PC-3 (cell line): ENCODE data around the gene TPRX1. TPM values are rescaled to one million over a fixed set of nuclear protein-coding genes. Genes with fewer than 3 reads are reported as not detected.

Source experiments
- ATAC-seq: fragments of 200-7000 bp; cut with Tn5 transposase; 2 replicates; pipeline ENCODE4 v1.9.1; 2020; ENCODE audit warnings: mild to moderate bottlenecking, moderate library complexity
- BruUV-seq: library from RNA; stranded (reverse); fragments of 400-500 nt; replicated peaks from 2 replicates; lab custom pipeline; 2021; lab: Mats Ljungman, UMichigan
- CTCF ChIA-PET: fragments of 300-600 bp; sonication (Branson Sonifier 250); formaldehyde crosslinking; loops from one replicate; lab custom pipeline; 2022; ENCODE audit warnings: antibody characterized with exemption; lab: Charles Lee
- POLR2A ChIA-PET: fragments of 300-600 bp; sonication (Branson Sonifier 250); formaldehyde crosslinking; loops from one replicate; lab custom pipeline; 2022; ENCODE audit warnings: antibody characterized with exemption; ENCODE audit not compliant: unreplicated experiment; lab: Charles Lee
- DNase-seq: peaks from one replicate; pipeline ENCODE4 v3.0.0-alpha.2; 2015
- H2AFZ ChIP-seq: fragments of 300-600 bp; sonication (generic); 2 replicates; pipeline ENCODE4 v1.6.0; 2016; ENCODE audit warnings: antibody characterized with exemption, low read length
- H3F3A ChIP-seq: fragments of 300-600 bp; sonication (generic); one replicate; pipeline ENCODE4 v1.6.0; 2017; ENCODE audit warnings: antibody characterized with exemption, low read length, control low read depth, mild to moderate bottlenecking; ENCODE audit not compliant: unreplicated experiment
- H3K27ac ChIP-seq: fragments of 300-600 bp; sonication (generic); 2 replicates; pipeline ENCODE4 v1.5.1; 2016; ENCODE audit warnings: mild to moderate bottlenecking, low read length
- H3K27me3 ChIP-seq: fragments of 300-600 bp; sonication (generic); 2 replicates; pipeline ENCODE4 v1.6.1; 2016; ENCODE audit warnings: low read length, mixed read lengths
- H3K36me3 ChIP-seq: fragments of 300-600 bp; sonication (generic); 2 replicates; pipeline ENCODE4 v1.6.1; 2016; ENCODE audit warnings: low read depth, mixed run types, low read length, mixed read lengths
- H3K4me1 ChIP-seq: fragments of 300-600 bp; sonication (generic); 2 replicates; pipeline ENCODE4 v1.5.1; 2016; ENCODE audit warnings: low read length; ENCODE audit not compliant: insufficient read depth
- H3K4me2 ChIP-seq: fragments of 300-600 bp; sonication (generic); 2 replicates; pipeline ENCODE4 v1.6.0; 2016; ENCODE audit warnings: low read length
- H3K4me3 ChIP-seq: fragments of 300-600 bp; sonication (generic); 2 replicates; pipeline ENCODE4 v1.5.1; 2016; ENCODE audit warnings: mild to moderate bottlenecking, low read length, mixed read lengths
- H3K79me2 ChIP-seq: fragments of 300-600 bp; sonication (generic); 2 replicates; pipeline ENCODE4 v1.6.1; 2017; ENCODE audit warnings: low read length, mixed read lengths
- H3K9ac ChIP-seq: fragments of 300-600 bp; sonication (generic); 2 replicates; pipeline ENCODE4 v1.6.0; 2016; ENCODE audit warnings: mild to moderate bottlenecking, low read length
- H3K9me2 ChIP-seq: fragments of 300-600 bp; sonication (generic); replicated peaks from 2 replicates; pipeline ENCODE4 v1.6.1; 2016; ENCODE audit warnings: mixed run types, low read length, mixed read lengths
- H3K9me3 ChIP-seq: fragments of 300-600 bp; sonication (generic); 2 replicates; pipeline ENCODE4 v1.6.1; 2016; ENCODE audit warnings: low read length, mixed read lengths
- H4K20me1 ChIP-seq: fragments of 300-600 bp; sonication (generic); 2 replicates; pipeline ENCODE4 v1.6.1; 2016; ENCODE audit warnings: low read length, mixed read lengths
- CTCF ChIP-seq: fragments of 300-600 bp; sonication (generic); conservative IDR thresholded peaks from 2 replicates; pipeline ENCODE4 v1.5.1; 2017; ENCODE audit warnings: antibody characterized with exemption, low read depth, mild to moderate bottlenecking, low read length
- EZH2 ChIP-seq: fragments of 300-600 bp; sonication (generic); IDR thresholded peaks from one replicate; pipeline ENCODE4 v1.6.1; 2017; ENCODE audit warnings: antibody characterized with exemption, mild to moderate bottlenecking, low read length; ENCODE audit not compliant: unreplicated experiment
- EZH2phosphoT487 ChIP-seq: fragments of 300-600 bp; sonication (generic); IDR thresholded peaks from 2 replicates; pipeline ENCODE4 v1.6.1; 2018; ENCODE audit warnings: mild to moderate bottlenecking, antibody characterized with exemption, low read length, borderline replicate concordance
- intact Hi-C: fragments of 100-400 bp; cut with micrococcal nuclease; formaldehyde crosslinking; loops from 2 replicates; pipeline ENCODE4 v1.9.0; 2023
- total RNA-seq: library from RNA; depleted of rRNA; stranded (reverse); fragments of >200 nt; gene quantifications from 2 replicates; pipeline ENCODE4 v1.2.3, GENCODE V29; 2014

TPRX1 gene
- total RNA-seq, 1 experiment from 2014 or later, result not detected

GRCh38 chr19:47796785-47797184 is 7.6 kb downstream of the TPRX1 start:
- BruUV-seq, result no TSS peak
- Histone ChIP-seq H3K4me3 (no peak overlapping the region), H4K20me1 (no peaks in the 10 kb centered on the region), H3K27ac (no peak overlapping the region), H3K9ac (no peak overlapping the region), H3K4me2 (no peak overlapping the region), H2AFZ (no peak overlapping the region), H3K9me2 (no peaks in the 10 kb centered on the region), H3K36me3 (no peaks in the 10 kb centered on the region), H3K27me3 (no peaks in the 10 kb centered on the region), H3F3A (no peaks in the 10 kb centered on the region), H3K9me3 (no peaks in the 10 kb centered on the region), H3K4me1 (no peaks in the 10 kb centered on the region), H3K79me2 (no peaks in the 10 kb centered on the region)
- intact Hi-C loops, result no loop called here
- DNase-seq, result no peak
- no peak for TF ChIP-seq EZH2
- TF ChIP-seq CTCF, result no peak
- no peak for ATAC-seq
- ChIA-PET POLR2A (no interaction called here), CTCF (no interaction called here)

- Histone ChIP-seq H3K36me3 (no peaks in the 10 kb centered on the region), H3K4me2 (no peak overlapping the region), H2AFZ (no peak overlapping the region), H3K4me3 (no peak overlapping the region), H3K9me3 (no peaks in the 10 kb centered on the region), H3K27me3 (no peaks in the 10 kb centered on the region), H3K27ac (no peak overlapping the region), H3K4me1 (peaks cover 6% of the 10 kb centered on the region; the same call in 1 of the 2 replicates), H4K20me1 (no peaks in the 10 kb centered on the region), H3K9ac (no peak overlapping the region), H3K79me2 (no peaks in the 10 kb centered on the region), H3K9me2 (no peaks in the 10 kb centered on the region), H3F3A (no peaks in the 10 kb centered on the region)
- TF ChIP-seq EZH2, result no peak
- TF ChIP-seq EZH2phosphoT487, result no peak
- peak; percentile 26; the same call in 1 of the 2 replicates for TF ChIP-seq CTCF
- CTCF ChIA-PET, result interaction anchor here (0.6 to 0.7 kb wide), 2 partner anchors 75 to 200 kb away, joined by 4 to 7 read pairs; partner anchors contain the start of gene ELSPBP1
- POLR2A ChIA-PET, result no interaction called here
- BruUV-seq, result no TSS peak
- DNase-seq (no peak), ATAC-seq (no peak)
- intact Hi-C loops, result no loop called here
These were observed 9.8 kb downstream of the TPRX1 start for GRCh38 chr19:47794526-47794925.

GRCh38 chr19:47792616-47793015 is 11.7 kb downstream of the TPRX1 start:
- Histone ChIP-seq H3K4me2 (no peak overlapping the region), H2AFZ (no peak overlapping the region), H3K9me3 (no peaks in the 10 kb centered on the region), H3K9me2 (no peaks in the 10 kb centered on the region), H4K20me1 (no peaks in the 10 kb centered on the region), H3K4me3 (no peak overlapping the region), H3K9ac (no peak overlapping the region), H3K79me2 (no peaks in the 10 kb centered on the region), H3F3A (no peaks in the 10 kb centered on the region), H3K27ac (no peak overlapping the region), H3K4me1 (peaks cover 6% of the 10 kb centered on the region; the same call in 1 of the 2 replicates), H3K36me3 (no peaks in the 10 kb centered on the region), H3K27me3 (no peaks in the 10 kb centered on the region)
- POLR2A ChIA-PET, result no interaction called here
- DNase-seq (no peak), ATAC-seq (no peak)
- CTCF ChIA-PET, result no interaction called here
- no TSS peak for BruUV-seq
- intact Hi-C loops, result no loop called here
- TF ChIP-seq EZH2phosphoT487, result no peak
- no peak for TF ChIP-seq CTCF
